ENCODE measurements around the gene SERPINB4.

SERPINB4 gene

GRCh38 chr18:63627819-63628218 lies 16.2 kb downstream of the SERPINB4 start:
- no peak for DNase-seq (ENCODE audit: low read depth in 3 of 3)

GRCh38 chr18:63626431-63626830 lies 17.6 kb downstream of the SERPINB4 start:
- no peak for DNase-seq (ENCODE audit: low read depth in 3 of 3)

- no peak for DNase-seq (ENCODE audit: low read depth in 3 of 3)
Measured at GRCh38 chr18:63624863-63625262, 19.2 kb downstream of the SERPINB4 start.

GRCh38 chr18:63619661-63620060 lies 24.4 kb downstream of the SERPINB4 start:
- no peak for DNase-seq (ENCODE audit: low read depth in 3 of 3)

GRCh38 chr18:63617915-63618234 lies 26.2 kb downstream of the SERPINB4 start:
- DNase-seq (ENCODE audit: low read depth in 3 of 3): no peak

- DNase-seq (ENCODE audit: low read depth in 3 of 3): no peak
Measured at GRCh38 chr18:63617049-63617914, 26.8 kb downstream of the SERPINB4 start.

- DNase-seq (ENCODE audit: low read depth in 3 of 3): no peak
Measured at GRCh38 chr18:63613420-63613819, 30.6 kb downstream of the SERPINB4 start.

- no peak for DNase-seq (ENCODE audit: low read depth in 3 of 3)
Measured at GRCh38 chr18:63606526-63606925, 37.5 kb downstream of the SERPINB4 start.

GRCh38 chr18:63604791-63605567 lies 39.1 kb downstream of the SERPINB4 start:
- DNase-seq (ENCODE audit: low read depth in 3 of 3): no peak

GRCh38 chr18:63603772-63604171 lies 40.3 kb downstream of the SERPINB4 start:
- no peak for DNase-seq (ENCODE audit: low read depth in 3 of 3)

GRCh38 chr18:63603355-63603754 lies 40.7 kb downstream of the SERPINB4 start:
- DNase-seq (ENCODE audit: low read depth in 3 of 3): no peak

- DNase-seq (ENCODE audit: low read depth in 3 of 3): no peak
Measured at GRCh38 chr18:63596964-63597363, 47.1 kb downstream of the SERPINB4 start.

- no peak for DNase-seq (ENCODE audit: low read depth in 3 of 3)
Measured at GRCh38 chr18:63592471-63592870, 51.6 kb downstream of the SERPINB4 start.

- no peak for DNase-seq (ENCODE audit: low read depth in 3 of 3)
Measured at GRCh38 chr18:63591725-63592124, 52.3 kb downstream of the SERPINB4 start.

GRCh38 chr18:63590966-63591695 lies 52.9 kb downstream of the SERPINB4 start:
- DNase-seq (ENCODE audit: low read depth in 3 of 3): no peak

GRCh38 chr18:63590373-63590772 lies 53.7 kb downstream of the SERPINB4 start:
- DNase-seq (ENCODE audit: low read depth in 3 of 3): no peak

- no peak for DNase-seq (ENCODE audit: low read depth in 3 of 3)
Measured at GRCh38 chr18:63588909-63589308, 55.1 kb downstream of the SERPINB4 start.

Data from stimulated activated CD4-positive, alpha-beta T cell treated with anti-CD3 and anti-CD28 coated beads, TNF-alpha, amount 100 ng/mL, for 24 hours (primary cell).